Osteoblast (primary cell): ENCODE results near the gene GPR31. TPM values are rescaled to one million over a fixed set of nuclear protein-coding genes. Genes with fewer than 3 reads are reported as not detected.

Source experiments
- DNase-seq: peaks from one replicate; pipeline ENCODE4 v3.0.0; 2011; ENCODE audit warnings: low spot score, mixed read lengths; ENCODE audit not compliant: insufficient read length; ENCODE audit errors: missing footprints
- H2AFZ ChIP-seq: 2 replicates; pipeline ENCODE4 v1.6.0; 2011; ENCODE audit warnings: mild to moderate bottlenecking, low read length
- H3K27ac ChIP-seq: 2 replicates; pipeline ENCODE4 v1.5.1; 2011; ENCODE audit warnings: mild to moderate bottlenecking, low read depth, low read length, moderate library complexity
- H3K27me3 ChIP-seq: 2 replicates; pipeline ENCODE4 v1.6.0; 2012; ENCODE audit warnings: mild to moderate bottlenecking, control low read depth, inconsistent platforms, low read length, moderate library complexity; ENCODE audit not compliant: insufficient read depth
- H3K36me3 ChIP-seq: 2 replicates; pipeline ENCODE4 v1.5.1; 2011; ENCODE audit warnings: mild to moderate bottlenecking, low read length, control low read depth, moderate library complexity; ENCODE audit not compliant: insufficient read depth
- H3K4me1 ChIP-seq: 2 replicates; pipeline ENCODE4 v1.5.1; 2011; ENCODE audit warnings: mild to moderate bottlenecking, low read length, control low read depth, moderate library complexity; ENCODE audit not compliant: insufficient read depth
- H3K4me2 ChIP-seq: 2 replicates; pipeline ENCODE4 v1.6.0; 2011; ENCODE audit warnings: mild to moderate bottlenecking, low read length; ENCODE audit not compliant: insufficient read depth
- H3K4me3 ChIP-seq: fragments of 200-600 bp; sonication (generic); 3 replicates; pipeline ENCODE4 v1.5.1; 2012; ENCODE audit warnings: mild to moderate bottlenecking, low read length, inconsistent platforms; ENCODE audit not compliant: insufficient read depth
- H3K79me2 ChIP-seq: 2 replicates; pipeline ENCODE4 v1.6.0; 2012; ENCODE audit warnings: mild to moderate bottlenecking, low read length, control low read depth, inconsistent platforms; ENCODE audit not compliant: insufficient read depth
- H3K9me3 ChIP-seq: 2 replicates; pipeline ENCODE4 v1.5.1; 2011; ENCODE audit warnings: low read depth, low read length, control low read depth
- H4K20me1 ChIP-seq: 2 replicates; pipeline ENCODE4 v1.6.0; 2012; ENCODE audit warnings: mild to moderate bottlenecking, low read length, control low read depth; ENCODE audit not compliant: insufficient read depth
- total RNA-seq: library from RNA; depleted of rRNA; stranded (reverse); fragments of >200 nt; gene quantifications from 2 replicates; pipeline ENCODE4 v1.2.3, GENCODE V29; 2012
- TF ChIP-seq, protein P1 (sequence below): IDR thresholded peaks from 2 replicates; pipeline ENCODE4 v1.5.1; 2011; ENCODE audit warnings: mild to moderate bottlenecking, low read depth, low read length, moderate library complexity; ENCODE audit errors: extremely low read depth

Gene GPR31
- total RNA-seq, 1 donor, result not detected

DNA sequence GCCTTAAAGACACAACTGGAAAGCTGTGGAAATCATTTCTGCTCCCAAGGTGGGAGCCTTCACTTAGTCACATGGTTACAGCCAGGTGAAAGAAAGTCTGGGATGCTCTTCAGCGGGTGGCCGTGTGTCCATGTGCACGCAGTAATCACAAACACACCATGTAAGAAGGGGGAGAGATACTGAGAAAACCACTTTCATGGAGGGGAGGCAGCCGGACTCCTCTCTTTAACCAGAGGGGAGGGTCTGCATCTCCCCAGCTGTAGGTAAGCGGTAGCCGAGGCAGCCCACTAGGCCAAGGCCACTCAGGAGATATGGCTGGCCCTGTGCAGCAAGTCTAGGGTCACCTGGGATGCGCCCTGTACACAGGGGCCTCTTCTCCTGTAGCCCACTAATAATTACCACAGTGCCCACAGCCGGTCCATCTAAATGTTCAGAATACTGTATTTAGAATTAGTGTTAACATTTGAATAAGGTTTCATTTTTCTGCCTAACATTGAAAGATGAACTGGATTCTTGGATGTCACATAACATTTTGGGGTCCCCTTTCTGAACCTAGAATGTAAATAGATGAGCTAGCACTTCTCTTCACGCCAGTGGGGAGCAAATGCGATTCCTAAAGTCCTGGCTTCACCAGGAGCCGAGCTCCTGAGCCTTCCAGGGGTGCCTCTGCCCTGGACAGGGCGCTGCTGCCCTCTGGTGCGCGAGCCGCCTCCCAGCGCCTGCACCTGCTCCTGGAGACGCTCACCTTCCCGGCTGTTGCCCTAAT is 15.9 kb downstream of the GPR31 start:
- Histone ChIP-seq H3K4me3 (no peak overlapping the region), H3K4me1 (no peaks in the 10 kb centered on the region), H3K27me3 (no peaks in the 10 kb centered on the region), H3K9me3 (no peaks in the 10 kb centered on the region), H4K20me1 (no peaks in the 10 kb centered on the region), H3K27ac (no peak overlapping the region), H3K4me2 (no peak overlapping the region), H2AFZ (no peak overlapping the region), H3K79me2 (no peaks in the 10 kb centered on the region), H3K36me3 (no peaks in the 10 kb centered on the region)
- TF ChIP-seq, protein P1, sequence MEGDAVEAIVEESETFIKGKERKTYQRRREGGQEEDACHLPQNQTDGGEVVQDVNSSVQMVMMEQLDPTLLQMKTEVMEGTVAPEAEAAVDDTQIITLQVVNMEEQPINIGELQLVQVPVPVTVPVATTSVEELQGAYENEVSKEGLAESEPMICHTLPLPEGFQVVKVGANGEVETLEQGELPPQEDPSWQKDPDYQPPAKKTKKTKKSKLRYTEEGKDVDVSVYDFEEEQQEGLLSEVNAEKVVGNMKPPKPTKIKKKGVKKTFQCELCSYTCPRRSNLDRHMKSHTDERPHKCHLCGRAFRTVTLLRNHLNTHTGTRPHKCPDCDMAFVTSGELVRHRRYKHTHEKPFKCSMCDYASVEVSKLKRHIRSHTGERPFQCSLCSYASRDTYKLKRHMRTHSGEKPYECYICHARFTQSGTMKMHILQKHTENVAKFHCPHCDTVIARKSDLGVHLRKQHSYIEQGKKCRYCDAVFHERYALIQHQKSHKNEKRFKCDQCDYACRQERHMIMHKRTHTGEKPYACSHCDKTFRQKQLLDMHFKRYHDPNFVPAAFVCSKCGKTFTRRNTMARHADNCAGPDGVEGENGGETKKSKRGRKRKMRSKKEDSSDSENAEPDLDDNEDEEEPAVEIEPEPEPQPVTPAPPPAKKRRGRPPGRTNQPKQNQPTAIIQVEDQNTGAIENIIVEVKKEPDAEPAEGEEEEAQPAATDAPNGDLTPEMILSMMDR, result peak; percentile 58
- DNase-seq, result peak; percentile 90

- TF ChIP-seq, protein P1, result no peak
- Histone ChIP-seq H3K4me1 (no peaks in the 10 kb centered on the region), H3K27ac (no peak overlapping the region), H3K79me2 (no peaks in the 10 kb centered on the region), H3K27me3 (no peaks in the 10 kb centered on the region), H4K20me1 (no peaks in the 10 kb centered on the region), H2AFZ (no peak overlapping the region), H3K36me3 (no peaks in the 10 kb centered on the region), H3K9me3 (no peaks in the 10 kb centered on the region), H3K4me2 (no peak overlapping the region), H3K4me3 (no peak overlapping the region)
- no peak for DNase-seq
Measured at GRCh38 chr6:167140589-167141474, 16.9 kb downstream of the GPR31 start.

DNA sequence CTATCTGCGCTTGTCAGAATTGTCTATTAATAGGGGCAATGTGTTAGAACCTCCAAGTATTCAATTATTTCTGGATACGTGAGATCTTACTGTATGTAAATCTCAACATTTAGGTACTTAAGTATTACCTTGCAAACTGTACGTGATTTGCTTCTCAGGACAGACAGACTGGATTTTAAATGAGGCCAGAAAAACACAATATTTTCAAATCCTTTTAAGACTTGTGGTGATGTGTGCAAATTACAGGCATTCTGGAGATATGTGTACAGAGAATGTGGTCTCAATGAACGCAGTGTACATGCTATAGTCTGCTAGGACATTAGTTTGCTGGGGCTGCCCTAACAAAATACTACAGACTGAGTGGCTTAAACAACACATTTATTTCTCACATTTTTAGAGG is 18.0 kb downstream of the GPR31 start:
- H3K79me2 ChIP-seq, result no peaks in the 10 kb centered on the region
- H2AFZ ChIP-seq, result no peak overlapping the region
- no peaks in the 10 kb centered on the region for H3K4me1 ChIP-seq
- no peak overlapping the region for H3K27ac ChIP-seq
- DNase-seq, result no peak
- H3K27me3 ChIP-seq, result no peaks in the 10 kb centered on the region
- H3K4me3 ChIP-seq, result no peak overlapping the region
- no peak overlapping the region for H3K4me2 ChIP-seq
- TF ChIP-seq, protein P1, result no peak
- no peaks in the 10 kb centered on the region for H4K20me1 ChIP-seq
- H3K36me3 ChIP-seq, result no peaks in the 10 kb centered on the region
- H3K9me3 ChIP-seq, result no peaks in the 10 kb centered on the region

DNA sequence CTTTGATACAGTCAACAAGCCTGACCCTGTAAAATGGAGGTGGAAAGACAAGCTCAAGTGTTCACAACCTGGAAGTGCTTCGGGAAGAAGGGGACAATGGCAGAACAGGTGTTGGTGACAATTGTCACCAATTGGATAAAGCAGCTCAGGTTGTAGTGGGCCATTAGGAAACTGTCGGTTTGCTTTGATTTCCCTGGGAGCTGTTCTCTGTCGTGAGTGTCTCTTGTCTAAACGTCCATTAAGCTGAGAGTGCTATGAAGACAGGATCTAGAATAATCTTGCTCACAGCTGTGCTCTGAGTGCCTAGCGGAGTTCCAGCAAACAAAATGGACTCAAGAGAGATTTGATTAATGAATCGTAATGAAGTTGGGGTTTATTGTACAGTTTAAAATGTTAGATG is 19.9 kb downstream of the GPR31 start:
- no peaks in the 10 kb centered on the region for H4K20me1 ChIP-seq
- no peaks in the 10 kb centered on the region for H3K4me1 ChIP-seq
- no peak overlapping the region for H3K4me3 ChIP-seq
- no peak overlapping the region for H3K4me2 ChIP-seq
- TF ChIP-seq, protein P1, result no peak
- H2AFZ ChIP-seq, result no peak overlapping the region
- DNase-seq, result no peak
- no peaks in the 10 kb centered on the region for H3K9me3 ChIP-seq
- no peaks in the 10 kb centered on the region for H3K27me3 ChIP-seq
- no peaks in the 10 kb centered on the region for H3K36me3 ChIP-seq
- no peak overlapping the region for H3K27ac ChIP-seq
- H3K79me2 ChIP-seq, result no peaks in the 10 kb centered on the region
